ENCODE measurements around the gene RCOR3.

GRCh38 chr1:211247921-211248320 is 11.2 kb upstream of the RCOR3 start:
- TF ChIP-seq CTCF (IDR thresholded peaks at IDR 0.05) (no peak), EP300 (IDR thresholded peaks at IDR 0.05) (no peak), POLR2A (IDR thresholded peaks at IDR 0.05) (no peak)

Measured in tibial nerve (tissue), 4 donors.